HG03039 (cell line): ENCODE measurements around the gene DPP10.

Experiments
- ATAC-seq: cut with Tn5 transposase; IDR thresholded peaks from one replicate; pipeline ENCODE4 v1.9.1; 2021; ENCODE audit warnings: mild to moderate bottlenecking, moderate library complexity; ENCODE audit not compliant: unreplicated experiment

DPP10 gene

DNA sequence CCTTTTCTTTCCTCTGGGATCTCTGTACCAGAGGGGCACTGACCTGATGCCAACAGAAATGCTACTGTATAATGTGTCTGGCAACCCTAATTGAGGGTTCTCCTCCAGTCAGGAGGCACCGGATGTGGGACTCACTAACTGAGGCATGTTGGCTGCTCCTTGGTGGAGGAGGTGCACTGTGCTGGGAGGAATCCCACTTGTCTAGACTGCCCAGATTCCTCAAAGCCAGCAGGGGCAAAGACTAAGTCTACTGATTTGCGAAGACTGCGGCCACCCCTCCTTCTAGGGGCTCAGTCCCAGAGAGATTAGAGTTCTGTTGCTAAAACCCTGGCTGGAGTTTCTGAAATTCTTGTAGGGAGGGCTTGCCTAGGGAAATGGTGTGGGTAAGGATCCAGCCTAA, 1192.1 kb downstream of the DPP10 start:
- ATAC-seq, result no peak

DNA sequence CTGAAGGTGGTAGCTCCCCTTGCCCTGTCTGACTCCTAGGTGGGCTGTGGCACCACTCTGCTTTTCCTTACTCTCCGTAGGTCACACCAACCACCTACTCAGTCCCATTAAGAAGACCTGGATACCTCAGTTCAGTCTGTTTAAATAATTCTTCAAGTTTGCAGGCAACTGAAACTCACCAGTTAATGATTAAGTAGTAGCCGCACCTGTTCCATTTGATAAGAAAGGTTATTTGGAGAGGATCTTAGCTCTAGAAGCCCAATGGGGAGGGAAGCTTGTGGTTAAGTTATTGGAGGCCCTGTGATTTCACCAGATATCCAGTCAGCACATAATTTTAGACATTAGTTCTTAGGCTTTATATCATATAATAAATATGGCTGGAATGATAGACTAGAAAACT, 1193.0 kb downstream of the DPP10 start:
- no peak for ATAC-seq

DNA sequence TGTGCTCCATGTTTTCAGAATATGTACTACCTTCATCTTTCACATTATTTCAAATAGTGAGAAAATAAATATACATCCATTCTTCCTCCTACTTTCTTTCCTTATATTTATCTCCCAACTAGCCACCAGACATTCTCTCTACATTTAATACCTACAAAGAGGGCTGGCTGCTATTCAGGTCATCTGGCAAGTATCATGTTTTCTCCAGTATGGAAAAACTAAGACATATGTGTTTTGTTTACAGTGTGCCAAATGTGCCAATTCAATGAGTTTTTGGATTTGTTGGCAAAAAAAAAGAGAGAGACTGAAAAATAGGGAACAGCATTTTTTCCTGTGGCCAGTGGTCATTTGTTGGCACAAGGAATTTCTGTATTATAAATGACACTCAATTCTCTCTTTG, 1207.3 kb downstream of the DPP10 start:
- no peak for ATAC-seq

DNA sequence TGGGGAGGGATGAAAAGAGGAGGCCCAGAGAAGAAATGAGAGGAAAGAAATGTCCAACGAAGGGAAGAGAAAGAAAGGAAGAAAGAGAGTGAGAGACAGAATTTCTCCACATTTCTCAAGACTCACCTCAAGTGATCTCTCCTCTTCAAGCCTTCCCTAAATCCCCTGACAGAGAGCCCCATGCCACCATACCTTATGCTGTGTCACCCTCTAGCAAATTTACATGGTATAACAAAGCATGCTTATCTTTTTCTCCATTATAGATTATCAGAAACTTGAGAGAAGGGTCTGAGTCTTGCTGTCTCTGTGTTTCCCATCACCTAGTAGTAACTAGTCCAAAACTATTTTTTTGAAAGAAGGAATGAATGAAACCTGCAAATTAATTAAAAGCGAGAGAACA, 1208.4 kb downstream of the DPP10 start:
- no peak for ATAC-seq

DNA sequence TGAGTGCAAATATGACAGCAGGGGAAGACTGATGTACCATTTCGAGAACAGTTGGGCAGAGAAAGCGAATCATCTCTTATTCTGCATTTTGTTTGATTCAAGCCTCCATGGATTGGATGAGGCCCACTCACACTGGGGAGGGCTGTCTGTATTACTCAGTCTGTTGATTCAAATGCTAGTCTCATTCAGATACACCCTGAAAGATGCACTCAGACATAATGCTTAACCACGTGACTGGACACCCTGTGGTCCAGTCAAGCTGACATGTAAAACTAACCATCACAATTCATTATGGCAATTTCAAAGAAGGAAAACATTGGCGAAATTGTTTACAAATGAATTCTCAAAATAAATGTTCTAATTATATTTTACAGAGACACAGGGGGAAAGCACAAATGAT, 1210.2 kb downstream of the DPP10 start:
- no peak for ATAC-seq

DNA sequence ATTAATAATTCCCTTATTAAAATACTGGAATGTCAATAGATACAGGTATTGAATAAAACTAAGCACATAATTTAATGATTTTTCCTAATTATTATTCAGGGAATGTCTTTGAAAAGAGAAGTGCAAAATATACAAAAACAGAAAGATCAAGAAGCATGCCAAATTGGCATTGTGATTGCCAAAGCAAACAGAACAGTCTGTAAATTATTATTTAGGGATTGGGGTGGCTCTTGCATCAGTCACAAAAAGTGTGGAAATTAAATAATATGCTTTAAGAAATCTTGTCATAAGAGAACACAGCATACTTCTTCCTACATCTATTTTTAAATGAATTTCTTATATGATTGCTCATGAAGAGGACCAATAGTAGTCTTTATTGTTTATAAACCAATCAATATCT, 1211.9 kb downstream of the DPP10 start:
- ATAC-seq, result no peak

DNA sequence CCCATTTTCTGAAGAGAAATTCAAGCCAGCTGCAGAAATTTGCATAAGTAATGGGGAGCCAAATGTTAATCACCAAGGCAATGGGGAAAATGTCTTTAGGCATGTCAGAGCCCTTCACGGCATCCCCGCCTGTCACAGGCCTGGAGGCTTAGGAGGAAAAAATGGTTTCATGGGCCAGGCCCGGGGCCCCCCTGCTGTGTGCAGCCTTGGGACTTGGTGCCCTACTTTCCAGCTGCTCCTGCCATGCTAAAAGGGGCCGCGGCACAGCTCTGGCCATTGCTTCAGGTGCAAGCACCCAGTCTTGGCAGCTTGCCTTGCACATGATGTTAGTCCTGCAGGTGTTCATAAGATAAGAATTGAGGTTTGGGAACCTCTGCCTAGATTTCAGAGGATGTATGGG, 1235.7 kb downstream of the DPP10 start:
- ATAC-seq, result no peak

DNA sequence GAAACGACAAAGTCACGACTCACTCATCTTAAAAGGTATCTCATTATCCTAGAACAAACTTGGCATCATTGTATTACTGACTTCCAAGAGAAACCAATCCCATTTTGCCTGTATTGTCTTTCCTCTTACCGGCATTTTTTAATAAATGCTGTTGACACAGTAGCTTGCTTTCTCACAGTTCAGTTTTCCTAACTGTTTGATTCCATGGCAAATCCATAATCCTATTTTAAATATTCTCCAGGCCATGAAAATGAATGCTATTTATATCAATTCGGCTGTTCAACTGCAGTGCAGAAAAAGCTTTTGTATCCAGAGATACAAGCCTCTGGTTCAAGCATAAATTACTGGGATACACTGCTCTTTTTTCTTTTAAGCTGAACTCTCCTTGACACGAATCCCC, 1241.9 kb downstream of the DPP10 start:
- ATAC-seq, result no peak

DNA sequence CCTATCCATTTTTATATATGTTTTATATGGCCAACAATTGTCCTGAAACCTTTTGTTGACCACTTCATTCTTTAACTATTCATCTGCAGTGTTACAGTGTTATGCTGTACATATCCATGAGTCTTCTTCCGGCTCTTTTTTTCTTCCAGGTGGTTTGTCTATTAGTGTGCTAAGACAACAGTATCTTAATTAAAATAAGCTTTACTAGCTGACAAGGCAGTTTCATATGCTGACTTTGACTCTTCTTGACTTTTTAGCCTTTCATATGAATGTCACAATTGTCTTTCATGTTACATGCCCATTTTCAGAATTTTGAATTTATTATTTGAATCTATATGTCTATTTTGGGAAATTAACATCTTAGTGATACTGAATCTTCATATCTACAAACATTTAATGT, 1249.0 kb downstream of the DPP10 start:
- ATAC-seq, result no peak

DNA sequence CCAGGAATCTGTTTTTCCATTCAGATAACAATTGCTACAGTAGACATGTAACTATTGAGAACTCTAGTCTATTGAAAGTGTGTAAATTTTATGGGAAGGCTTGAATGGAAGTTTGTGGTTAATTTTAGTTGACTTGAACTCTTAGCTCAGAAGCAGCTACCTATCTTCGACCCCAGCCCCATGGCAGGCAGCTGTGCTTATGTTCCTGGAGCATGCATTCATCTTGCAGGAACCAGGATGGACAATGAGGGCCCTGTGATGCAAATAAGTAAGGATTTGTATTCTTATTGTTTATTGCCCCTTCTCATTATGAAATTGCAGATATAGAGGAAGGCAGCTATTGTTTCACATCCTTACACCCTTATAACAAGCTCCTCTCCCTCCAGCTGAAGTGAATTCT, 1252.2 kb downstream of the DPP10 start:
- no peak for ATAC-seq

DNA sequence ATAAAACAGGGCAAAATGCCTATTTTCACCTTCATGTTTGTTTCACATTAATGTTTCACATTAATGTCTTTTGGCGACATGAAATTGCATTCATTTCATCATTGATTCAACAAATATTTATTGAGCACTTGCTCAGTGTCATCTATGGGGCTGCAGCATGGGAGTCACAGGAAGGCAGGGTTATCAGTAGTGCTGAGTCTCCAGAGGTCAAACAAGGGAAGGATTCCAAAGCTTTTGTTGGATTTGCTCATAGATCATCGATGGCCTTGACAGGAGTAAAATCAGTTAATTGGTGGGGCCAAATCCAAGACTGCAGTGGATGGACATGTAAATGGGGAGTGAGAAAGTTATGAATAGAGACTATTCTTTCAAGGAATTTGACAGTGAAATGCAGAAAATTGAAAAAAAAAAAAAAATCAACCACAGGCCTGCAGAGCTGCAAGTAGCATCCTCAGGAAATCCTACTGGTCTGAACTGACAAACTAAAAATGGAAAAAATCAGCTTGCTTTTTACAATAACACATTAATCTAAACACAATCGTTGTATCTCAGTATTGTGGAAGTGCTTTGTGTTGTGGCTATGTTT, 1290.8 kb downstream of the DPP10 start:
- ATAC-seq, result no peak

DNA sequence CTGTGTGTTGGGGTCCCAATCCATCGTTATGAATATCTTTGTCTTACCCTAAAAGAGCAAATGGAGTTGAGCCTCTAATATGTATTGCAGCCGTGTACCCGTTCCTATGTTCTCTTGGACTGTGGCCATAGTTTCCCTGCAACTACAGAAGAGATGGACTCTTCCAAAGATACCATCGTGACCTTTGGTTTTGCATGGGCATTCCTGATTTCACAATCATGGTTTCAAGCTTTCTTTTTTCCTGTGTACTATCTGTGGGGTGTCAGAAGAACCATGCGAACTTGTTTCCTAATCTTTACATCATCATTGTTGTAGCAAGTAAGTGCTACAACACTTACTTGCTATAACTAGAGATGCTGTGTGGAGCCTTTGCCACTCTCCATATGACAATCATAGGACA, 1295.7 kb downstream of the DPP10 start:
- ATAC-seq, result no peak

DNA sequence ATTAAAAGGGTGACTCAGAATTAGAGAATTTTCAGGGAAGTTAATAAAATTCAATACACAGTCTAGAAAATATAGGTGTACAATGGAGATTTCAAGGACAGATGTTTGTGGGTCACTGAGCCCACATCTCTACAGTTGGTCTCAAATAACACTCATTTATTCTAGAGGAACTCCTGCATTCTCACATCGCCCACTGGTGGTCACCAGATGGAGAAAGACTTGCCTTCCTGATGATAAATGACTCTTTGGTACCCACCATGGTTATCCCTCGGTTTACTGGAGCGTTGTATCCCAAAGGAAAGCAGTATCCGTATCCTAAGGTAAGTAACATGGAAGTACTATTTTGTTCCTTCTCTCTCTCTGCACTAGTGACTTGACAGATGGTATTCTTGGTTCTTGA, 1297.1 kb downstream of the DPP10 start:
- ATAC-seq, result no peak

DNA sequence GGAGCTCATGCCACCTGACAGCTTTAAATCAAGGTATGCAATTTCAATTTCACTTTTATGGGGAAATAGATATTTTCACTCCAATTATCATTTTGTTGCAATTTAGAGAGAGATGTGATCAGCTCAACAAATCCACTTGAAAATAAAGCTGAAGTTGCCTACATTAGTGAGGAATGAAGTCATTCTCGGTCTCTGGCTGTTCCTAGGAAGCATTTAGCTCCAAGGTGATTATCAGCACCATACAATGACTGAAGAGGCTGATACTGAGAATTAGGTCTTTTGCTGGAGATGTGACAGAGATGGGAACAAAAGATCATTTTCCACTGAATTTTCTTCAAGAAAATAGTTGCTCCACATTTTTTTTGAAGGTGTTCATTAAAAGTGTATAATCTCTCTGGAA, 1303.7 kb downstream of the DPP10 start:
- ATAC-seq, result no peak

DNA sequence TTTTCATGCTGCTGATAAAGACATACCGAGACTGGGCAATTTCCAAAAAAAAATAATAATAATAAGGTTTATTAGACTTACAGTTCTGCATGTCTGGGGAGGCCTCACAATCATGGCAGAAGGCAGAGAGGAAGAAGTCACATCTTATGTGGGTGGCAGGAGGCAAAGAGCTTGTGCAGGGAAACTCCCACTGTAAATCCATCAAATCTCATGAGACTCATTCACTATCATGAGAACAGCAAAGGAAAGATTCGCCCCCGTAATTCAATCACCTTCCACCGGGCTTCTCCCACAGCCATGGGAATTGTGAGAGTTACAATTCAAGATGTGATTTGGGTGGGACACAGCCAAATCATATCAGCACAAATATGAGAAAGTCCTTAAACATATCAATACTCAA, 1314.8 kb downstream of the DPP10 start:
- ATAC-seq, result no peak

DNA sequence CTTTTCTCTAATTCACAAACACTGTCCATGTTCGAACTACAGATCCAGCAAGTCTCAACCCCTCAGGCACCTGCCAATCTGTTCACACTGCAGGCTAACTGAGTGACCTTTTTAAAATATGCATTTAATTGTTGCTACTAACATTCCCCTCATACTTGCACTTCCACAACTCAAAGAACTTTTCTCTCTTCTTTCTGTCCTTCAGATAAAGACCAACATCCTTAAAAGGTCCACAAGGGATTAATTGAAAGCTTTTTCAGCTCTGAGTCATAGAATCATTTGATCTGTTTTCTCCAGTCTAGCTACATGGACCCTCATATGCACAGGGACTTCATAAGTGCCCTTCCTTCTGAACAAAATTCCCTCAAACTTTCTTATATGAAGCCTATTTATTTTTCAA, 1321.2 kb downstream of the DPP10 start:
- no peak for ATAC-seq

DNA sequence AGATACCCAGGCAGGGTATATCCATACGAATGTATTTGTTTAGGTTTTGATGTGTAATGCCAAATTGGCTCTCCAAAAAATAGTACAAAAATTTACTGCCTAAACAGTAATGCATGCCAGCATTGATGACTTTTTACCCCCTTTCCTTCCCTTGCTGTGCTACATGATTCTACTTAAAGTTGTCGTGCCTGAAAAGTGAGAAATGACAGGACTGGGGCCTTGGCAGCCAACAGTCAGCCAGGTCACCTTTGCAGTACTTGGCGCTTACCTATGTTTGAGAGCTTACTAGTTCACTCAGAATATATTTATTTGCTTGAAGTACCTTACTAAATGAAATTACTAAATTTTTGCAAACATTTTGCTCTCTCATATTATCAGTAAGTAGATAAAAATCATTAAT, 1329.1 kb downstream of the DPP10 start:
- no peak for ATAC-seq

DNA sequence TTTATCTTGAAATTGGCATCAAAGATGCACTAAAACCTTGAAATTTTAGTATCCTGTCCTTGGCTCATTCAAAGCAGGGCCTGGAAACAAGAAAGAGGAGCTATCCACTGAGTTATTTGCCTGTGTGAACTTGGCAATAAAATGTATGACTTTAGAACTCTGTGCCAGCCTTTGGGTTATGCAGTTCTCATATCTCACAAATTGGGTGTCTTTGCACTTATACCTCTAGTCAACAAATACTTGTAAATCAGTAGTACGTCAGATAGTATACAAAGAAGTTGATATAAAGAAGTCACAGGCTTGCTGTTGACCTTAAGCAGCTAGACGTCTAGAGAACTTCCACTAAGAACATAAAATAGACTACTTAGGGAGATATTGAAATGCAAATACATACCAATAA, 1331.9 kb downstream of the DPP10 start:
- ATAC-seq, result no peak

DNA sequence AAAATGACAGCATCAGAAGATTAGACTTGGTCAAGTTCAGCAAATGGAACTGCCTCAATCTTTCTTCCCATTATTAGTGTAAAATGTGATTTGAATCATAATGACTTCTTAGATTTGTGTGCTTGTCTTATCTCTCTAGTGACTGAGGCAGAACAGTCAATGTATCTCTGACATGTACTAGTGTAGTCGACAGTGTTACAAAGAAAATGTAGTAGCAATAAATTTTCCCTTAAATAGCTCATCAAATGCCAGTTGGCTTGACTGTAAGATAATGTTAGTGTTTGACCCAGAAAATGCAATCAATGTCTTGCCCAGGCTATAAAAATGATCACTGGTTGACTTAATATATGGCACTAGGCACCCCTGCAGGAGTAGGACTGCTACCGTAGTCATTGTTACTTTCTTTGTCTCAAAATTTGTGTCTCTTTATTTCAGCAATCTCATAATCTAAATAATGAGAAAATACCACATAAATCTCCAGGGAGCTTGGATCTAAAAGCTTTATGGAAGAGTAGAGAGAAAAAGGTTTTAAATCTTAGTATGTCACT, 1336.7 kb downstream of the DPP10 start:
- ATAC-seq, result no peak

DNA sequence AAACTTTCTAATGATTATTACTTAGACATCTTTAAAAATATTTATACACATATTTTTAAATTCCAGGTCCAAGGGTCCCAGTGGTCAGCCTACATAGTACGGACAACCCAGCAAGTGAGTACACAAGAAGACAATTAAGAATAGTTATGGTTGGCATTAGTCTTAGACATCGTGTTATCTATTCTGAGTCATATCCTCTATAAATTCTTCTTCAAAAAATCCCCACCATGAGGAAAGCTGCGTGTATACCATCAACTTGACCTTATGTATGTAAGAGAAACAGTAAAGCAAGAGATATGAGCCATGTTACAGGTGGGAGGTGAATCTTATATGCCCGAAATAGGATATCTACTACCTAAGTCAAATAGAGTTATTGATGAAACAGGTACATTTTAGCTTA, 1339.8 kb downstream of the DPP10 start:
- no peak for ATAC-seq

DNA sequence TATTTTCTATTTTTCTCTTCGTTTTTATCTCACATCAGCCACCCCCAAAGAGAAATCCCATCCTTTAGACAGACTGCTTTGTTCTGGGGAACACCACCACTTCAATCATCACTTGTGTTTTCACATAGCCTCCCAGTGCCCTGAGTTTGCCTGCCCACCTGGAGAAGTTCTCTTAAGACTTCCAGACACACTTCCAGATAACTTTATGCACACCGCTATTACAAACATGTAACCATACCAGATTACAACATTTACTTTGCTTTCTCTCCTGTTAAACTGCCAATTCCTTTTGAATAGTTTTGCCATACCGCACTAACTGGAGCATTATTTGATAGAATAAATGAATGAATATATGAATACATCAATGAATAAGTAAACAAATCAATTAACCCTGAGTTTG, 1353.6 kb downstream of the DPP10 start:
- no peak for ATAC-seq

DNA sequence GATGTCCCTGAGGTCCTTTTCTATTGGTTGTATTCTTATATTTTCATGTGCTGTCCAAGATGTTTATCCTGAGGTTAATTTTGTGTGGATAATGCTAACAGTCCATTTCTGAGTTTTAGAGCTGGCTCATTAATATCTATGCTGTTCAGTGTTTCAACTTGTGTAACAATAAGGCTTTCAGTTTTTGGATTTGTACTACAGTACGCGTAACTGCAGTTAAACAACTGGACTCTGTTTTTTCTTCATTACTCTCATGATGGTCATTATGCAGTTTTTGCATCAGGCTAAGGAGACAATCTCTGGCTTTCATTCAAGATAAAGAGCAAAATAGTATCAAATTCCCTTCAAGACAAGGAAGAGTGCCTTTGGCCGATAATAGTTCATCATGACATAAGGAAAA, 1364.8 kb downstream of the DPP10 start:
- ATAC-seq, result no peak

DNA sequence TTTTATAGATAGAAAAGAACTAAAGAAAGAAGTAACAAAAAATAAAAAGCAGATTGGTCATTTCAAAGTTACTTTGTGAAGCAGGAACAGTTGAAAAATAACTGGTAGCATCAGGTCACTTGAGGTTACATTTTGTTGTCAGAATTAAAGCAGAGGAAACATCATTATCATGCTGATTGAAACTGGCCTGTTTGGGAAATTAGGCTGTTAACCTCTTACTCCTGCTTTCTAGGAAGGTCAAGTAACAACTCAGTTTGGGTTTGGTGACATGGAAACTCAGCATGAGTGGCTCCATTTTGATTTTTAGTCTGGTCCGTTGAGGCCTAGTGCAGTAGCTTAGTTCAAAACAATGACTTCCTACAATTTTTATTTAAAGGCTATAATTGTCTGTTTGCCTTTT, 1383.5 kb downstream of the DPP10 start:
- ATAC-seq, result no peak
